Measurements from ENCODE around the gene COMMD4. TPM values are rescaled to one million over a fixed set of nuclear protein-coding genes. Genes with fewer than 3 reads are reported as not detected.
"Not testable (repeated sequence)": the region's sequence is repeated elsewhere in the genome, so short reads cannot be mapped to it uniquely, and the experiment has no call there.

Gene COMMD4
- total RNA-seq, 1 donor from 2014 or later, result 92.6 TPM

DNA sequence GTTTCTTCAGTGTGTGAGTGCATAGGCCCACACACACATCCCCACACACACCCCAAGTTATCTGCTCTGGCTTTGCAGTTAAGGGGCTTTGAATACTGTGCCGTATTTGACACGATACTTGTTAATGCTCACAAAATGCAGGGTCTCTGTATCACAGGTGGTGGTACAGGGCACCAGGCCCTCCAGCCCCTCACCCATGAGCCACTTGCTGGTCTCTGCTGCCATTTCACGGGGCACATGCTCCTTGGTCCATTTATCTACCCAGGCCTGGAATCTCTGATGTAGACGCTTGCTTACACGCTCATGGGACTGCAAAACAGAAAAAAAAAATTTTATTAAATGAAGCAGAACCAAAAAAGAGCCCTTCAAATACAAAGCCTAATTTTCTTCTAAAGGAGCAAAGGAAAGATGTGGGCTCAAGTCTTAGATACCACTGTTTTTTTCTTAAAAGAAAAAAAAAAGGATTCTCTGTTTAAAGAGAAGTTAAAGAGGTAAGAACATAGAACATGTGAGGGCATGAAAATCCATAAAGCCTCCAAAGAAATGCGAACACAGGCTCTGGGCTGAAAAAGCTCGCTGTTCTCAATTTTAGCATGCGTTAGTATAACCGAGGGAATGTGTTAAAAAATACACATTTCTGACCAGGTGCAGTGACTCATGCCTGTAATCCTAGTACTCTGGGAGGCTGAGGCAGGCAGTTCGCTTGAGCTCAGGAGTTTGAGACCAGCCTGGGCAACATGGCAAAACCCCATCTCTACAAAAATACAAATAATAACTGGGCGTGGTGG, 36.2 kb downstream of the COMMD4 start:
- no peak for DNase-seq (ENCODE audit: low read depth in 2 of 2)

DNA sequence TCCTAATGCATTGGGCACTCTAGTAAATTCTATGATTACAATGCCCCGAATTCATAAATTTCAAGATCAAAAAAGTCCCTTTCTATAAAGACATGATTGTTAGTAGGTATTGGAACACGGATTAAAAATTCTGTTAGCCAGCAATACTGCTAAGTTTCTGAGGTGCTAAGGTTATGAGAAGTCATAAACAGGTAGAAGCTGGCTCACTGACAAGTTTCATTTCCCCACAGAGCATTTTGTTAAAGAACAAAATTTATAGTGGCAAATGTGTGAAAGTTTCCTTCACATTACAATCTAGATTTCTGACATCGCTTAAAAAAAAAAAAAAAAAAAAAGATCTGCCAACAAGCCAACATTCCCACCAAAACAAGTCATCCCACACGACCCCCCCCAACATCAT, 44.9 kb downstream of the COMMD4 start:
- DNase-seq (ENCODE audit: low read depth in 2 of 2), result no peak

GRCh38 chr15:75383986-75384385, 48.1 kb downstream of the COMMD4 start:
- DNase-seq (ENCODE audit: low read depth in 2 of 2), result not testable (repeated sequence)

Other genes with a start within 250 kb of the COMMD4 start
- 4.5 and 10.1 TPM in 2 replicates for gene C15orf39, start 134.2 kb upstream of the COMMD4 start, total RNA-seq
- gene GOLGA6C, start 77.7 kb upstream of the COMMD4 start, total RNA-seq, result under 0.01 TPM in 1 of 2 replicates, not detected in the other
- not detected in 2 replicates for gene GOLGA6D, start 53.2 kb upstream of the COMMD4 start, total RNA-seq
- 8.0 and 22.5 TPM in 2 replicates for gene NEIL1, start 11.0 kb downstream of the COMMD4 start, total RNA-seq
- 98.5 and 131 TPM in 2 replicates for gene MAN2C1, start 32.5 kb downstream of the COMMD4 start, total RNA-seq
- gene SIN3A, start 115.6 kb downstream of the COMMD4 start, total RNA-seq, result 23.1 and 29.6 TPM in 2 replicates
- gene PTPN9, start 243.3 kb downstream of the COMMD4 start, total RNA-seq, result 16.8 and 19.3 TPM in 2 replicates

All from dermis microvascular lymphatic vessel endothelial cell (primary cell).